IPS-18a (cell line): ENCODE data around the gene CFAP298.
"Not testable (repeated sequence)": the region's sequence is repeated elsewhere in the genome, so short reads cannot be mapped to it uniquely, and the experiment has no call there.

ENCODE experiments used
- H3K27ac ChIP-seq: one replicate; pipeline ENCODE4 v1.5.1; 2013; ENCODE audit warnings: low read length
- H3K27me3 ChIP-seq: one replicate; pipeline ENCODE4 v1.6.1; 2013; ENCODE audit warnings: mild to moderate bottlenecking, low read length; ENCODE audit not compliant: control insufficient read depth, insufficient read depth
- H3K36me3 ChIP-seq: one replicate; pipeline ENCODE4 v1.6.1; 2013; ENCODE audit warnings: low read depth, low read length; ENCODE audit not compliant: control insufficient read depth
- H3K4me1 ChIP-seq: one replicate; pipeline ENCODE4 v1.6.1; 2013; ENCODE audit warnings: low read depth, low read length; ENCODE audit not compliant: control insufficient read depth
- H3K4me3 ChIP-seq: one replicate; pipeline ENCODE4 v1.5.1; 2013; ENCODE audit warnings: low read length
- H3K9ac ChIP-seq: one replicate; pipeline ENCODE4 v1.6.1; 2013; ENCODE audit warnings: mild to moderate bottlenecking, low read length, moderate library complexity
- H3K9me3 ChIP-seq: one replicate; pipeline ENCODE4 v1.6.1; 2013; ENCODE audit warnings: low read depth, low read length; ENCODE audit not compliant: control insufficient read depth

The CFAP298 gene

GRCh38 chr21:32561476-32561875 lies 50.7 kb downstream of the CFAP298 start:
- Histone ChIP-seq H3K9ac (peak overlapping the region; percentile 6), H3K4me1 (peaks cover 31% of the 10 kb centered on the region), H3K4me3 (peak overlapping the region; percentile 32), H3K27ac (peak overlapping the region; percentile 39)
- H3K9me3 ChIP-seq, H3K27me3 ChIP-seq, H3K36me3 ChIP-seq: not testable (repeated sequence)

GRCh38 chr21:32560896-32561295 lies 51.3 kb downstream of the CFAP298 start:
- H3K9ac ChIP-seq = peak overlapping the region; percentile 14

GRCh38 chr21:32559006-32559610 lies 53.1 kb downstream of the CFAP298 start:
- Histone ChIP-seq H3K27me3 (no peaks in the 10 kb centered on the region), H3K9ac (no peak overlapping the region), H3K9me3 (no peaks in the 10 kb centered on the region), H3K4me1 (peaks cover 35% of the 10 kb centered on the region), H3K27ac (no peak overlapping the region), H3K4me3 (no peak overlapping the region), H3K36me3 (no peaks in the 10 kb centered on the region)

More at GRCh38 chr21:32560896-32561295, 51.3 kb downstream of the CFAP298 start:
- H3K4me1 ChIP-seq = peaks cover 35% of the 10 kb centered on the region
- no peaks in the 10 kb centered on the region for H3K27me3 ChIP-seq
- H3K9me3 ChIP-seq = no peaks in the 10 kb centered on the region
- no peaks in the 10 kb centered on the region for H3K36me3 ChIP-seq
- peak overlapping the region; percentile 36 for H3K27ac ChIP-seq
- peak overlapping the region; percentile 32 for H3K4me3 ChIP-seq

GRCh38 chr21:32558106-32558505 lies 54.1 kb downstream of the CFAP298 start:
- H3K9me3 ChIP-seq = no peaks in the 10 kb centered on the region
- H3K27me3 ChIP-seq = no peaks in the 10 kb centered on the region
- no peak overlapping the region for H3K27ac ChIP-seq

GRCh38 chr21:32554832-32555638 lies 57.1 kb downstream of the CFAP298 start:
- Histone ChIP-seq H3K27ac (no peak overlapping the region), H3K9ac (no peak overlapping the region), H3K36me3 (no peaks in the 10 kb centered on the region), H3K4me1 (peaks cover 14% of the 10 kb centered on the region), H3K9me3 (no peaks in the 10 kb centered on the region), H3K27me3 (no peaks in the 10 kb centered on the region), H3K4me3 (no peak overlapping the region)

More at GRCh38 chr21:32558106-32558505, 54.1 kb downstream of the CFAP298 start:
- no peaks in the 10 kb centered on the region for H3K36me3 ChIP-seq
- peaks cover 34% of the 10 kb centered on the region for H3K4me1 ChIP-seq
- H3K4me3 ChIP-seq = no peak overlapping the region
- no peak overlapping the region for H3K9ac ChIP-seq

- no peak overlapping the region for H3K27ac ChIP-seq
- H3K4me1 ChIP-seq = peaks cover 5% of the 10 kb centered on the region
- H3K4me3 ChIP-seq = no peak overlapping the region
- H3K9ac ChIP-seq = no peak overlapping the region
- no peaks in the 10 kb centered on the region for H3K9me3 ChIP-seq
- H3K27me3 ChIP-seq = no peaks in the 10 kb centered on the region
- H3K36me3 ChIP-seq = no peaks in the 10 kb centered on the region
Observed at GRCh38 chr21:32549886-32550285, 62.3 kb downstream of the CFAP298 start.

- H3K9me3 ChIP-seq = no peaks in the 10 kb centered on the region
- H3K27ac ChIP-seq = no peak overlapping the region
- H3K4me3 ChIP-seq = no peak overlapping the region
- H3K36me3 ChIP-seq = no peaks in the 10 kb centered on the region
- H3K4me1 ChIP-seq = peaks cover 5% of the 10 kb centered on the region
- no peaks in the 10 kb centered on the region for H3K27me3 ChIP-seq
- no peak overlapping the region for H3K9ac ChIP-seq
Observed at GRCh38 chr21:32549440-32549839, 62.7 kb downstream of the CFAP298 start.
